ENCODE results near the gene NEFH.

Gene NEFH

GRCh38 chr22:29449296-29449875 lies 30.6 kb upstream of the NEFH start:
- TF ChIP-seq CSDC2 (CRISPR knock-in tag; IDR thresholded peaks at IDR 0.05), result no peak
- no peak for TF ChIP-seq OSR1 (CRISPR knock-in tag; IDR thresholded peaks at IDR 0.05)
- TF ChIP-seq ZFP30 (CRISPR knock-in tag; IDR thresholded peaks at IDR 0.05), result no peak
- no peak for TF ChIP-seq ZNF565 (CRISPR knock-in tag; conservative IDR thresholded peaks at IDR 0.05; ENCODE audit: low read depth)
- no peak for TF ChIP-seq ESRRG (CRISPR knock-in tag; IDR thresholded peaks at IDR 0.05)
- ATAC-seq, result no peak

DNA sequence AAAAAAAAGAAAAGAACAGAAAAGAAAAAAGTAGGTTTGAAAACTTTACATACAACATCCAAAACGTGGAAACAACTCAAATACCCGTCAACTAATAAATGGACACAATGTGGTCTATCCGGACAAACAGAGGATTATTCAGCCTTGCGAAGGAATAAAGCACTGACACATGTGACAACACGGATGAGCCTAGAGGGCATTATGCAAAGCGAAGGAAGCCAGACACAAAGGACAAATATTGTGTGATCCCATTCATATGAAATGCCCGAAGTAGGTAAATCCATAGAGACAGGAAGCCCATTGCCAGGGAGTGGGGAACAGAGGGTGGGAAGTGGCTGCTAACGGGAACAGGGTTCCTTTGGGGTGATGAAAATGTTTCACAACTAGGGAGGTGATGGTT lies 29.8 kb upstream of the NEFH start:
- no peak for ATAC-seq
- no peak for TF ChIP-seq ZNF8 (CRISPR knock-in tag; IDR thresholded peaks at IDR 0.05)
- TF ChIP-seq SNAI2 (CRISPR knock-in tag; IDR thresholded peaks at IDR 0.05), result no peak
- no peak for TF ChIP-seq TOX (CRISPR knock-in tag; IDR thresholded peaks at IDR 0.05; ENCODE audit: borderline replicate concordance)
- TF ChIP-seq, protein P1, sequence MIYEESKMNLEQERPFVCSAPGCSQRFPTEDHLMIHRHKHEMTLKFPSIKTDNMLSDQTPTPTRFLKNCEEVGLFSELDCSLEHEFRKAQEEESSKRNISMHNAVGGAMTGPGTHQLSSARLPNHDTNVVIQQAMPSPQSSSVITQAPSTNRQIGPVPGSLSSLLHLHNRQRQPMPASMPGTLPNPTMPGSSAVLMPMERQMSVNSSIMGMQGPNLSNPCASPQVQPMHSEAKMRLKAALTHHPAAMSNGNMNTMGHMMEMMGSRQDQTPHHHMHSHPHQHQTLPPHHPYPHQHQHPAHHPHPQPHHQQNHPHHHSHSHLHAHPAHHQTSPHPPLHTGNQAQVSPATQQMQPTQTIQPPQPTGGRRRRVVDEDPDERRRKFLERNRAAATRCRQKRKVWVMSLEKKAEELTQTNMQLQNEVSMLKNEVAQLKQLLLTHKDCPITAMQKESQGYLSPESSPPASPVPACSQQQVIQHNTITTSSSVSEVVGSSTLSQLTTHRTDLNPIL (CRISPR knock-in tag; IDR thresholded peaks at IDR 0.05; ENCODE audit: low read depth), result no peak

GRCh38 chr22:29451863-29452262 lies 28.2 kb upstream of the NEFH start:
- no peak for ATAC-seq
- TF ChIP-seq TOX (CRISPR knock-in tag; IDR thresholded peaks at IDR 0.05; ENCODE audit: borderline replicate concordance) (no peak), ZFP30 (CRISPR knock-in tag; IDR thresholded peaks at IDR 0.05) (no peak), CSDC2 (CRISPR knock-in tag; IDR thresholded peaks at IDR 0.05) (no peak), OSR1 (CRISPR knock-in tag; IDR thresholded peaks at IDR 0.05) (no peak), ZNF8 (CRISPR knock-in tag; IDR thresholded peaks at IDR 0.05) (no peak), BACH2 (CRISPR knock-in tag; IDR thresholded peaks at IDR 0.05; ENCODE audit: borderline replicate concordance) (no peak), ZFP3 (CRISPR knock-in tag; IDR thresholded peaks at IDR 0.05) (no peak), RARB (CRISPR knock-in tag; IDR thresholded peaks at IDR 0.05) (no peak), CSRNP3 (CRISPR knock-in tag; IDR thresholded peaks at IDR 0.05) (no peak), ARNTL (CRISPR knock-in tag; IDR thresholded peaks at IDR 0.05; ENCODE audit: borderline replicate concordance, low read depth) (no peak), ESRRG (CRISPR knock-in tag; IDR thresholded peaks at IDR 0.05) (no peak), GLIS3 (CRISPR knock-in tag; IDR thresholded peaks at IDR 0.05) (no peak)
- TF ChIP-seq, protein P1 (CRISPR knock-in tag; IDR thresholded peaks at IDR 0.05; ENCODE audit: low read depth), result no peak

DNA sequence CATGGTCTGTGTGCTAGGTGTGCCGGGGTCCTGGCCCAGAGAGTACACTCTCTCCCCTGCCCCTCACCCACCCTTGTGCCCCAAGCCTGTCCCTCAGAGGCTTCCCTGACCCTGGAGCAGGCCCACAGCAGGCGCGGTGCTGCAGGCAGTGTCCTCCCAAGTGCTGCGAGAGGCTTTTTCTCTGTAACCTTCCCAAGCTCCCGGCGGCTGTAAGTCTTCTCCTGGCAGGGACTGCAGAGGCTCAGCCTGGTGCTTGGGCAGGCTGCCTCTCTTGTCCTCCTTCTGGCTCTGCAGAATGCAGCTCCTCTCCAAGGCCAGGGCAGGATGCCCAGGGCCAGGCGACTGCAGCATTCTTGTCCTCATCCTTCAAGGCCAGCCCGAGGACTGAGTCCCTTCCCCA lies 25.7 kb upstream of the NEFH start:
- no peak for ATAC-seq
- no peak for TF ChIP-seq ZNF70 (CRISPR knock-in tag; IDR thresholded peaks at IDR 0.05)
- TF ChIP-seq ZC3H10 (CRISPR knock-in tag; IDR thresholded peaks at IDR 0.05), result no peak
- TF ChIP-seq ESRRG (CRISPR knock-in tag; IDR thresholded peaks at IDR 0.05), result no peak
- no peak for TF ChIP-seq ZNF565 (CRISPR knock-in tag; conservative IDR thresholded peaks at IDR 0.05; ENCODE audit: low read depth)
- TF ChIP-seq ZNF8 (CRISPR knock-in tag; IDR thresholded peaks at IDR 0.05), result no peak
- no peak for TF ChIP-seq TOX (CRISPR knock-in tag; IDR thresholded peaks at IDR 0.05; ENCODE audit: borderline replicate concordance)
- no peak for TF ChIP-seq RARB (CRISPR knock-in tag; IDR thresholded peaks at IDR 0.05)
- TF ChIP-seq GLIS3 (CRISPR knock-in tag; IDR thresholded peaks at IDR 0.05), result no peak
- TF ChIP-seq OSR1 (CRISPR knock-in tag; IDR thresholded peaks at IDR 0.05), result no peak
- TF ChIP-seq, protein P2, sequence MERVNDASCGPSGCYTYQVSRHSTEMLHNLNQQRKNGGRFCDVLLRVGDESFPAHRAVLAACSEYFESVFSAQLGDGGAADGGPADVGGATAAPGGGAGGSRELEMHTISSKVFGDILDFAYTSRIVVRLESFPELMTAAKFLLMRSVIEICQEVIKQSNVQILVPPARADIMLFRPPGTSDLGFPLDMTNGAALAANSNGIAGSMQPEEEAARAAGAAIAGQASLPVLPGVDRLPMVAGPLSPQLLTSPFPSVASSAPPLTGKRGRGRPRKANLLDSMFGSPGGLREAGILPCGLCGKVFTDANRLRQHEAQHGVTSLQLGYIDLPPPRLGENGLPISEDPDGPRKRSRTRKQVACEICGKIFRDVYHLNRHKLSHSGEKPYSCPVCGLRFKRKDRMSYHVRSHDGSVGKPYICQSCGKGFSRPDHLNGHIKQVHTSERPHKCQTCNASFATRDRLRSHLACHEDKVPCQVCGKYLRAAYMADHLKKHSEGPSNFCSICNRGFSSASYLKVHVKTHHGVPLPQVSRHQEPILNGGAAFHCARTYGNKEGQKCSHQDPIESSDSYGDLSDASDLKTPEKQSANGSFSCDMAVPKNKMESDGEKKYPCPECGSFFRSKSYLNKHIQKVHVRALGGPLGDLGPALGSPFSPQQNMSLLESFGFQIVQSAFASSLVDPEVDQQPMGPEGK (CRISPR knock-in tag; IDR thresholded peaks at IDR 0.05; ENCODE audit: borderline replicate concordance), result no peak
- TF ChIP-seq ISL1 (CRISPR knock-in tag; IDR thresholded peaks at IDR 0.05), result no peak
- TF ChIP-seq POU6F1 (CRISPR knock-in tag; IDR thresholded peaks at IDR 0.05; ENCODE audit: borderline replicate concordance, low read depth), result no peak
- TF ChIP-seq BACH2 (CRISPR knock-in tag; IDR thresholded peaks at IDR 0.05; ENCODE audit: borderline replicate concordance), result no peak
- TF ChIP-seq, protein P1 (CRISPR knock-in tag; IDR thresholded peaks at IDR 0.05; ENCODE audit: low read depth), result no peak
- TF ChIP-seq ZFP3 (CRISPR knock-in tag; IDR thresholded peaks at IDR 0.05), result no peak
- TF ChIP-seq SNAI2 (CRISPR knock-in tag; IDR thresholded peaks at IDR 0.05), result no peak
- no peak for TF ChIP-seq TCF4 (CRISPR knock-in tag; IDR thresholded peaks at IDR 0.05; ENCODE audit: borderline replicate concordance)

Data from SK-N-SH treated with all-trans-retinoic acid at 6 μM for 48 hours (cell line).